Neural crest cell (in vitro differentiated cells): ENCODE data around the gene KRAS. TPM values are rescaled to one million over a fixed set of nuclear protein-coding genes. Genes with fewer than 3 reads are reported as not detected.

ENCODE experiments used
- DNase-seq: peaks from one replicate; pipeline ENCODE4 v3.0.0; 2021; ENCODE audit warnings: low read depth, mixed read lengths, low spot score
- H3K27ac Mint-ChIP-seq: one replicate; pipeline ENCODE4 v1.8.0; 2021; ENCODE audit warnings: mild to moderate bottlenecking, mixed read lengths; ENCODE audit not compliant: unreplicated experiment
- H3K27me3 Mint-ChIP-seq: 2 replicates; pipeline ENCODE4 v1.8.0; 2021; ENCODE audit warnings: low read depth, mild to moderate bottlenecking, mixed read lengths
- H3K36me3 Mint-ChIP-seq: 2 replicates; pipeline ENCODE4 v1.8.0; 2021; ENCODE audit warnings: low read depth, mild to moderate bottlenecking, mixed read lengths
- H3K4me1 Mint-ChIP-seq: 2 replicates; pipeline ENCODE4 v1.8.0; 2021; ENCODE audit warnings: mixed read lengths
- H3K4me3 Mint-ChIP-seq: one replicate; pipeline ENCODE4 v1.8.0; 2021; ENCODE audit warnings: mild to moderate bottlenecking, mixed read lengths
- H3K9me3 Mint-ChIP-seq: 2 replicates; pipeline ENCODE4 v1.8.0; 2021; ENCODE audit warnings: mixed read lengths
- CTCF ChIP-seq: fragments of 200-600 bp; sonication (generic); conservative IDR thresholded peaks from 2 replicates; pipeline ENCODE4 v1.5.0; 2021; ENCODE audit warnings: antibody characterized with exemption, mild to moderate bottlenecking
- total RNA-seq: library from RNA; stranded (reverse); gene quantifications from 2 replicates; pipeline ENCODE4 v1.2.1, GENCODE V29; 2021

KRAS gene
- total RNA-seq, 1 donor from 2014 or later = 31.2 TPM

GRCh38 chr12:25276199-25276937 lies 25.6 kb upstream of the KRAS start:
- no peaks in the 10 kb centered on the region for H3K9me3 Mint-ChIP-seq
- no peak for DNase-seq
- peaks cover 17% of the 10 kb centered on the region for H3K27me3 Mint-ChIP-seq
- TF ChIP-seq CTCF = no peak
- H3K36me3 Mint-ChIP-seq = no peaks in the 10 kb centered on the region
- H3K27ac Mint-ChIP-seq = no peak overlapping the region
- no peaks in the 10 kb centered on the region for H3K4me1 Mint-ChIP-seq
- H3K4me3 Mint-ChIP-seq = no peak overlapping the region

- DNase-seq = no peak
- H3K27me3 Mint-ChIP-seq = peaks cover 50% of the 10 kb centered on the region
- no peak for TF ChIP-seq CTCF
- no peaks in the 10 kb centered on the region for H3K4me1 Mint-ChIP-seq
- H3K9me3 Mint-ChIP-seq = no peaks in the 10 kb centered on the region
- no peak overlapping the region for H3K4me3 Mint-ChIP-seq
- no peaks in the 10 kb centered on the region for H3K36me3 Mint-ChIP-seq
- H3K27ac Mint-ChIP-seq = no peak overlapping the region
Measured at GRCh38 chr12:25271486-25272098, 20.9 kb upstream of the KRAS start.

GRCh38 chr12:25269701-25270100 lies 19.0 kb upstream of the KRAS start:
- peaks cover 5% of the 10 kb centered on the region for H3K4me1 Mint-ChIP-seq
- no peak for DNase-seq
- no peaks in the 10 kb centered on the region for H3K9me3 Mint-ChIP-seq
- H3K4me3 Mint-ChIP-seq = no peak overlapping the region
- TF ChIP-seq CTCF = no peak
- H3K27me3 Mint-ChIP-seq = peaks cover 69% of the 10 kb centered on the region
- H3K27ac Mint-ChIP-seq = no peak overlapping the region
- no peaks in the 10 kb centered on the region for H3K36me3 Mint-ChIP-seq

- Mint-ChIP-seq H3K4me3 (no peak overlapping the region), H3K27ac (no peak overlapping the region), H3K4me1 (peaks cover 16% of the 10 kb centered on the region), H3K36me3 (no peaks in the 10 kb centered on the region), H3K27me3 (peaks cover 87% of the 10 kb centered on the region), H3K9me3 (no peaks in the 10 kb centered on the region)
- no peak for TF ChIP-seq CTCF
- no peak for DNase-seq
Measured at GRCh38 chr12:25266497-25266896, 15.8 kb upstream of the KRAS start.

GRCh38 chr12:25264862-25265261 lies 14.1 kb upstream of the KRAS start:
- no peak for DNase-seq
- Mint-ChIP-seq H3K27me3 (peaks cover 89% of the 10 kb centered on the region), H3K9me3 (no peaks in the 10 kb centered on the region), H3K27ac (no peak overlapping the region), H3K36me3 (no peaks in the 10 kb centered on the region), H3K4me1 (peaks cover 16% of the 10 kb centered on the region), H3K4me3 (no peak overlapping the region)
- TF ChIP-seq CTCF = no peak
